Endodermal cell (in vitro differentiated cells): ENCODE results near the gene SERPINA3. TPM values are rescaled to one million over a fixed set of nuclear protein-coding genes. Genes with fewer than 3 reads are reported as not detected.

Experiments
- DNase-seq: peaks from one replicate; pipeline ENCODE4 v3.0.0-alpha.2; 2017
- H3K27ac ChIP-seq: 2 replicates; pipeline ENCODE4 v1.5.1; 2013; ENCODE audit warnings: mild to moderate bottlenecking, low read depth, low read length, moderate library complexity
- H3K27me3 ChIP-seq: 2 replicates; pipeline ENCODE4 v1.6.1; 2013; ENCODE audit warnings: mild to moderate bottlenecking, low read length, moderate library complexity; ENCODE audit not compliant: insufficient read depth, control insufficient read depth, poor library complexity, severe bottlenecking
- H3K36me3 ChIP-seq: 2 replicates; pipeline ENCODE4 v1.7.0; 2013; ENCODE audit warnings: mild to moderate bottlenecking, low read length, moderate library complexity; ENCODE audit not compliant: control insufficient read depth, insufficient read depth
- H3K4me1 ChIP-seq: one replicate; pipeline ENCODE4 v1.7.0; 2013; ENCODE audit warnings: low read length; ENCODE audit not compliant: control insufficient read depth, insufficient read depth
- H3K4me3 ChIP-seq: 2 replicates; pipeline ENCODE4 v1.5.1; 2013; ENCODE audit warnings: mild to moderate bottlenecking, low read length, moderate library complexity
- H3K9ac ChIP-seq: 2 replicates; pipeline ENCODE4 v1.6.1; 2013; ENCODE audit warnings: mild to moderate bottlenecking, low read length, moderate library complexity; ENCODE audit not compliant: poor library complexity, severe bottlenecking; ENCODE audit errors: extremely low read depth
- H3K9me3 ChIP-seq: 2 replicates; pipeline ENCODE4 v1.6.1; 2013; ENCODE audit warnings: mild to moderate bottlenecking, low read length, moderate library complexity; ENCODE audit not compliant: control insufficient read depth
- H3K27ac Mint-ChIP-seq: 2 replicates; pipeline ENCODE4 v1.8.0; 2020; ENCODE audit warnings: mixed read lengths
- H3K27me3 Mint-ChIP-seq: 2 replicates; pipeline ENCODE4 v1.8.0; 2021; ENCODE audit warnings: mild to moderate bottlenecking, mixed read lengths; ENCODE audit not compliant: insufficient read depth
- H3K36me3 Mint-ChIP-seq: 2 replicates; pipeline ENCODE4 v1.8.0; 2020; ENCODE audit warnings: low read depth, mixed read lengths
- H3K4me1 Mint-ChIP-seq: 2 replicates; pipeline ENCODE4 v1.8.0; 2020; ENCODE audit warnings: mixed read lengths
- H3K4me3 Mint-ChIP-seq: 2 replicates; pipeline ENCODE4 v1.8.0; 2020; ENCODE audit warnings: mild to moderate bottlenecking, moderate library complexity, mixed read lengths
- H3K9me3 Mint-ChIP-seq: 2 replicates; pipeline ENCODE4 v1.8.0; 2020; ENCODE audit warnings: mild to moderate bottlenecking, mixed read lengths
- CTCF ChIP-seq: fragments of 200-600 bp; sonication (generic); conservative IDR thresholded peaks from 2 replicates; pipeline ENCODE4 v1.5.0; 2021; ENCODE audit warnings: antibody characterized with exemption, mild to moderate bottlenecking
- WGBS, 2 experiments: methylation state at CpG; one replicate each; pipeline versions ENCODE4 v1.1.5 to v1.1.7; 2013; ENCODE audit warnings: missing lambda C conversion rate in 2 of 2, mixed read lengths in 1 of 2; ENCODE audit not compliant: insufficient coverage in 1 of 2, insufficient read length in 1 of 2; 5-methylcytosine and 5-hydroxymethylcytosine counted together
- total RNA-seq, 2 donors: library from RNA; stranded (reverse); fragmentation: NEBNext Ultra II Directional in 1 of 2; extraction: Animal tissue kit (Norgen Biotek cat#: 25700) in 1 of 2; gene quantifications; 2 replicates in 1 of 2; 3 replicates in 1 of 2; pipeline ENCODE4 v1.2.1, GENCODE V29; 2021

Gene SERPINA3
- total RNA-seq, 2 donors from 2014 or later = 0.27 TPM; not detected in 1

- no peak overlapping the region for H3K27ac ChIP-seq
- H3K27ac Mint-ChIP-seq = no peak overlapping the region
- no peaks in the 10 kb centered on the region for H3K9me3 Mint-ChIP-seq
- H3K27me3 Mint-ChIP-seq = peaks cover 24% of the 10 kb centered on the region
- TF ChIP-seq CTCF = no peak
- WGBS, 2 experiments = 90 to 100% methylated on average over 1 to 2 of the region's 2 CpGs
- no peaks in the 10 kb centered on the region for H3K36me3 ChIP-seq
- no peak overlapping the region for H3K4me3 ChIP-seq
- no peaks in the 10 kb centered on the region for H3K9me3 ChIP-seq
- no peak overlapping the region for H3K4me3 Mint-ChIP-seq
- H3K36me3 Mint-ChIP-seq = no peaks in the 10 kb centered on the region
- no peak for DNase-seq
- H3K9ac ChIP-seq = no peak overlapping the region
- H3K4me1 ChIP-seq = no peaks in the 10 kb centered on the region
- H3K27me3 ChIP-seq = peaks cover 9% of the 10 kb centered on the region
- no peaks in the 10 kb centered on the region for H3K4me1 Mint-ChIP-seq
Observed at GRCh38 chr14:94663538-94663937, 51.3 kb downstream of the SERPINA3 start.

GRCh38 chr14:94663965-94664704 lies 51.9 kb downstream of the SERPINA3 start:
- H3K27me3 Mint-ChIP-seq = peaks cover 24% of the 10 kb centered on the region
- no peak overlapping the region for H3K4me3 ChIP-seq
- H3K9ac ChIP-seq = no peak overlapping the region
- no peak overlapping the region for H3K4me3 Mint-ChIP-seq
- no peak for TF ChIP-seq CTCF
- no peak overlapping the region for H3K27ac ChIP-seq
- H3K9me3 Mint-ChIP-seq = no peaks in the 10 kb centered on the region
- H3K27ac Mint-ChIP-seq = no peak overlapping the region
- H3K4me1 Mint-ChIP-seq = no peaks in the 10 kb centered on the region
- peaks cover 9% of the 10 kb centered on the region for H3K27me3 ChIP-seq
- no peaks in the 10 kb centered on the region for H3K36me3 Mint-ChIP-seq
- H3K36me3 ChIP-seq = no peaks in the 10 kb centered on the region
- H3K4me1 ChIP-seq = no peaks in the 10 kb centered on the region
- no peaks in the 10 kb centered on the region for H3K9me3 ChIP-seq
- 92 to 94% methylated on average over 8 to 11 of the region's 11 CpGs for WGBS, 2 experiments
- no peak for DNase-seq

GRCh38 chr14:94665121-94665520 lies 52.9 kb downstream of the SERPINA3 start:
- H3K9me3 Mint-ChIP-seq = no peaks in the 10 kb centered on the region
- no peaks in the 10 kb centered on the region for H3K4me1 ChIP-seq
- no peak overlapping the region for H3K27ac Mint-ChIP-seq
- no peak for DNase-seq
- H3K9ac ChIP-seq = no peak overlapping the region
- H3K36me3 ChIP-seq = no peaks in the 10 kb centered on the region
- peaks cover 8% of the 10 kb centered on the region for H3K27me3 ChIP-seq
- no peak overlapping the region for H3K4me3 ChIP-seq
- H3K27ac ChIP-seq = no peak overlapping the region
- H3K4me1 Mint-ChIP-seq = no peaks in the 10 kb centered on the region
- H3K36me3 Mint-ChIP-seq = no peaks in the 10 kb centered on the region
- no peak for TF ChIP-seq CTCF
- 86 to 93% methylated on average over 4 of the region's 4 CpGs for WGBS, 2 experiments
- H3K27me3 Mint-ChIP-seq = peaks cover 19% of the 10 kb centered on the region
- no peaks in the 10 kb centered on the region for H3K9me3 ChIP-seq
- no peak overlapping the region for H3K4me3 Mint-ChIP-seq
